Raji (cell line): ENCODE data around the gene CRYBG1.

Experiments
- POLR2A ChIP-seq: IDR thresholded peaks from 2 replicates; pipeline ENCODE4 v1.6.1; 2011; ENCODE audit warnings: low read depth, low read length, control low read depth; ENCODE audit not compliant: insufficient read depth

Gene CRYBG1

GRCh38 chr6:106363401-106364138 is 3.1 kb downstream of the CRYBG1 start:
- TF ChIP-seq POLR2A: no peak

GRCh38 chr6:106369739-106370138 is 9.2 kb downstream of the CRYBG1 start:
- no peak for TF ChIP-seq POLR2A

- TF ChIP-seq POLR2A: no peak
Measured at GRCh38 chr6:106370639-106371038, 10.1 kb downstream of the CRYBG1 start.

GRCh38 chr6:106372838-106373501 is 12.5 kb downstream of the CRYBG1 start:
- no peak for TF ChIP-seq POLR2A

- no peak for TF ChIP-seq POLR2A
Measured at GRCh38 chr6:106373502-106374239, 13.2 kb downstream of the CRYBG1 start.

- TF ChIP-seq POLR2A: no peak
Measured at GRCh38 chr6:106377061-106377540, 16.6 kb downstream of the CRYBG1 start.

GRCh38 chr6:106379951-106380350 is 19.4 kb downstream of the CRYBG1 start:
- no peak for TF ChIP-seq POLR2A

- no peak for TF ChIP-seq POLR2A
Measured at GRCh38 chr6:106380407-106380806, 19.9 kb downstream of the CRYBG1 start.

GRCh38 chr6:106381223-106381622 is 20.7 kb downstream of the CRYBG1 start:
- no peak for TF ChIP-seq POLR2A

- no peak for TF ChIP-seq POLR2A
Measured at GRCh38 chr6:106381881-106382280, 21.4 kb downstream of the CRYBG1 start.

- no peak for TF ChIP-seq POLR2A
Measured at GRCh38 chr6:106383573-106383972, 23.1 kb downstream of the CRYBG1 start.

- no peak for TF ChIP-seq POLR2A
Measured at GRCh38 chr6:106385530-106385929, 25.0 kb downstream of the CRYBG1 start.

- no peak for TF ChIP-seq POLR2A
Measured at GRCh38 chr6:106387875-106388274, 27.4 kb downstream of the CRYBG1 start.

- no peak for TF ChIP-seq POLR2A
Measured at GRCh38 chr6:106390088-106390487, 29.6 kb downstream of the CRYBG1 start.

GRCh38 chr6:106396426-106397220 is 36.1 kb downstream of the CRYBG1 start:
- TF ChIP-seq POLR2A: no peak
